GM21447 (cell line): ENCODE data around the gene AMDHD2.
"Not testable (repeated sequence)": the region's sequence is repeated elsewhere in the genome, so short reads cannot be mapped to it uniquely, and the experiment has no call there.

Source experiments
- ATAC-seq: cut with Tn5 transposase; IDR thresholded peaks from one replicate; pipeline ENCODE4 v1.9.1; 2021; ENCODE audit not compliant: unreplicated experiment

The AMDHD2 gene, protein sequence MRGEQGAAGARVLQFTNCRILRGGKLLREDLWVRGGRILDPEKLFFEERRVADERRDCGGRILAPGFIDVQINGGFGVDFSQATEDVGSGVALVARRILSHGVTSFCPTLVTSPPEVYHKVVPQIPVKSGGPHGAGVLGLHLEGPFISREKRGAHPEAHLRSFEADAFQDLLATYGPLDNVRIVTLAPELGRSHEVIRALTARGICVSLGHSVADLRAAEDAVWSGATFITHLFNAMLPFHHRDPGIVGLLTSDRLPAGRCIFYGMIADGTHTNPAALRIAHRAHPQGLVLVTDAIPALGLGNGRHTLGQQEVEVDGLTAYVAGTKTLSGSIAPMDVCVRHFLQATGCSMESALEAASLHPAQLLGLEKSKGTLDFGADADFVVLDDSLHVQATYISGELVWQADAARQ

DNA sequence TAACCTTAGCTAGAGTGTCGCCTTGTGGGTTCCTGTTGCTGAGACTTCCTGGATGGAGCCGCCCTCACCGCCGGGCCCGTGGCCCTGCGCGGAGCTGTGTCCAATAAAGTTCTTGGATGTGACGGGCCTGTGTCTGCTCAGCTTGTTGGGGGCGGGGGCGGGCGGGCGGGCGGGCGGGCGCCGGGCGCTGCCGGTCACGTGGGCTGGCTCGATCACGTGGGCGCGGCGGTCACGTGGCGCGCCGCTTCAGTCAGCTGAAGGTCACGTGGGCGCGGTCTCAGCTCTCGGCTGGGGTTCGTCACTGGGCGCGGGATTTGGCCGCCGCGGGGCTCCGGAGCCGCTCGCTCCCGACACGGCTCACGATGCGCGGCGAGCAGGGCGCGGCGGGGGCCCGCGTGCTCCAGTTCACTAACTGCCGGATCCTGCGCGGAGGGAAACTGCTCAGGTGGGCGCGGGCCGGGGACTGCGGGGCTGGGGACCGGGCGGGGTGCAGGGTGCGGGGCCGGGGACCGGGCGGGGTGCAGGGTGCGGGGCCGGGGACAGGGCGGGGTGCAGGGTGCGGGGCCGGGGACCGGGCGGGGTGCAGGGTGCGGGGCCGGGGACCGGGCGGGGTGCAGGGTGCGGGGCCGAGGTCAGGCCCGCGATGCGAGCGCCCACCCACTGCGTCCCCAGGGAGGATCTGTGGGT, at the start of gene AMDHD2:
TSS of gene AMDHD2 (plus strand) at position 275 of the 687 bp plus-strand sequence. CDS start at position 363, 88 bp downstream.
- no peak for ATAC-seq

DNA sequence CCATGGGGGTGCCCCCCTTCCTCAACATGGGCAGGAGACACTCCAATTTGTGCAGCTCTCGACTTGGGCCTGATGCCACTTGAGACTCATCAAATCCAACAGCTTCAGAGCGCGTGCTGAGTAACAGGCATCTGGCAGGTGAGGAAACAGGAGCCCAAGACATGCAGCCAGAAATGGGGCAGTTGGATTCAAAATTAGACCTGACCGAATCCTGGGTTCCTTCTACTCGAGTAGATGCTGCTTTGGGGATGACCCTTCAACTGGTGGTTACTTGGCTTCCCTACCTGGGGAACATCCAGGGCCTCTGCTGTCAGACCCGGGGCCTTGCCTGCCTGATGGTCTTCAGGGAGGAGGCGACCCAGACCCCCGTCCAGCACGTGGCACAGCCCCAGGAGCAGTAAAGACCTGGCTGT, 49.6 kb upstream of the AMDHD2 start:
- no peak for ATAC-seq

DNA sequence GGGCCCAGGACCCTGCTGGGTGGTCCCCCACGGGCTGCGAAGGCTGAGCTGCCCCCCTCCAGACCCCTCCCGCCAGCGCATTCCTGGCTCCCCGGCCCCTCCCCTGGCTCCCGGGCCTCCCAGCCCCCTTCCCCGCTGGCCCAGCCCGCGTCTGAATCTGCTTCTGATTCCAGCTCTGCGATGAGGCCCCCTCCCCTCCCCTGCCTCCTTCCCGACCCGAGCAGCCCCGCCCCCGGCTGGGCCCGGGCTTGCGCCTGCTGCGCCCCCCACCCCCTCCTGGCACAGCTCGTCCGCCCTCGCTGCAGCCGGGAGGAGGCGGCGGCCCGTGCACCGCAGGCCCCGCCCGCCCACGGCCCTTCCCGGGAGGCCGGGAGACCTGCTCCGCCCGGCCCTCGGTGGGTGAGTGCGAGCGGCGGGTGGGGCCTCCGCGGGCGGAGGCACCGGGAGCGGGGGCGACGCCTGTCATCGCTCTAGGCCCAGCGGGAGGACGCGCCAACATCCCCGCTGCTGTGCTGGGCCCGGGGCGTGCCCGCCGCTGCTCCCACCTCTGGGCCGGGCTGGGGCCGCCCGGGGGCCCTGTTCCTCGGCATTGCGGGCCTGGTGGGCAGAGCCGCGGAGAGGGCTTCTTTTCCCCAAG, 49.0 kb upstream of the AMDHD2 start, which contains the start of gene NTN3:
TSS of gene NTN3 (plus strand) at position 282 of the 637 bp plus-strand sequence. CDS start 405 bp downstream, outside the sequence.
- ATAC-seq, result no peak

DNA sequence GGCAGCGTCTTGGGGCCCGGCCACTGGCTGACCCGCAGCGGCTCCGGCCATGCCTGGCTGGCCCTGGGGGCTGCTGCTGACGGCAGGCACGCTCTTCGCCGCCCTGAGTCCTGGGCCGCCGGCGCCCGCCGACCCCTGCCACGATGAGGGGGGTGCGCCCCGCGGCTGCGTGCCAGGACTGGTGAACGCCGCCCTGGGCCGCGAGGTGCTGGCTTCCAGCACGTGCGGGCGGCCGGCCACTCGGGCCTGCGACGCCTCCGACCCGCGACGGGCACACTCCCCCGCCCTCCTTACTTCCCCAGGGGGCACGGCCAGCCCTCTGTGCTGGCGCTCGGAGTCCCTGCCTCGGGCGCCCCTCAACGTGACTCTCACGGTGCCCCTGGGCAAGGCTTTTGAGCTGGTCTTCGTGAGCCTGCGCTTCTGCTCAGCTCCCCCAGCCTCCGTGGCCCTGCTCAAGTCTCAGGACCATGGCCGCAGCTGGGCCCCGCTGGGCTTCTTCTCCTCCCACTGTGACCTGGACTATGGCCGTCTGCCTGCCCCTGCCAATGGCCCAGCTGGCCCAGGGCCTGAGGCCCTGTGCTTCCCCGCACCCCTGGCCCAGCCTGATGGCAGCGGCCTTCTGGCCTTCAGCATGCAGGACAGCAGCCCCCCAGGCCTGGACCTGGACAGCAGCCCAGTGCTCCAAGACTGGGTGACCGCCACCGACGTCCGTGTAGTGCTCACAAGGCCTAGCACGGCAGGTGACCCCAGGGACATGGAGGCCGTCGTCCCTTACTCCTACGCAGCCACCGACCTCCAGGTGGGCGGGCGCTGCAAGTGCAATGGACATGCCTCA, 48.3 kb upstream of the AMDHD2 start:
- no peak for ATAC-seq

DNA sequence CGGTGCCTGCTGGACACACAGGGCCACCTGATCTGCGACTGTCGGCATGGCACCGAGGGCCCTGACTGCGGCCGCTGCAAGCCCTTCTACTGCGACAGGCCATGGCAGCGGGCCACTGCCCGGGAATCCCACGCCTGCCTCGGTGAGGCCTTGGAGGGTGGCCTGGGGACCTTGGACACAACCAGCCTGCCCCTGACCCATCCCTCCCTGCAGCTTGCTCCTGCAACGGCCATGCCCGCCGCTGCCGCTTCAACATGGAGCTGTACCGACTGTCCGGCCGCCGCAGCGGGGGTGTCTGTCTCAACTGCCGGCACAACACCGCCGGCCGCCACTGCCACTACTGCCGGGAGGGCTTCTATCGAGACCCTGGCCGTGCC, 47.7 kb upstream of the AMDHD2 start:
- no peak for ATAC-seq

DNA sequence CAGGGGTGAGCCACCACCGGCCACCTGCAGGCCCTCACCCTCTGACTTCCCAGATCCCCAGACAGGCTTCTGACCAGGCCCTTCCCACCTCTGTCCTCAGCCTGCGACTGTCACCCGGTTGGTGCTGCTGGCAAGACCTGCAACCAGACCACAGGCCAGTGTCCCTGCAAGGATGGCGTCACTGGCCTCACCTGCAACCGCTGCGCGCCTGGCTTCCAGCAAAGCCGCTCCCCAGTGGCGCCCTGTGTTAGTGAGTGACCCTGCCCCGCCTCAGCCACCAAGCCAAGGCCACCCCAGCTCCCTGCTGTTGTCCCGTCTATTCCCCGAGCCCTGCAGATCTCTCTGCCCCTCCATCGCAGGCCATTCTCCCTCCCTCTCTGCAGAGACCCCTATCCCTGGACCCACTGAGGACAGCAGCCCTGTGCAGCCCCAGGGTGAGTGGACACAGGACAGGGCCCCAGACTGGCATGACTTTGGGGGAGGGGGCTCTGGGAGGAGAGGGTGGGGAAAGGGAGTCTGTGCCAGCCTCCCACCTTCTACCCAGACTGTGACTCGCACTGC, 47.2 kb upstream of the AMDHD2 start:
- ATAC-seq, result no peak

DNA sequence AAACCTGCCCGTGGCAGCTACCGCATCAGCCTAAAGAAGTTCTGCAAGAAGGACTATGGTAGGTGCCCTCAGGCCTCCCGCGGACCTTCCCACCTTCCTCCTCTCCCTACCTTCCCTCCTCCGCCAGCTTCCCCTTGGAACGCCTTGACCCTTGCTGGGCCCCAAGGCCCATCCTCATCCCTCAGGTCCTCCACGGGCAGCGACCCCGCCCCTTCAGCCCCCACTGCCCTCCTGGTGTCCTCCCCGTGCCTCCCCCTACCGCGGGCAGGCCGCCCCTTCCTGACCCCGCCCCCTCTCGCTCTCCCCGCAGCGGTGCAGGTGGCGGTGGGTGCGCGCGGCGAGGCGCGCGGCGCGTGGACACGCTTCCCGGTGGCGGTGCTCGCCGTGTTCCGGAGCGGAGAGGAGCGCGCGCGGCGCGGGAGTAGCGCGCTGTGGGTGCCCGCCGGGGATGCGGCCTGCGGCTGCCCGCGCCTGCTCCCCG, 46.7 kb upstream of the AMDHD2 start:
- no peak for ATAC-seq

DNA sequence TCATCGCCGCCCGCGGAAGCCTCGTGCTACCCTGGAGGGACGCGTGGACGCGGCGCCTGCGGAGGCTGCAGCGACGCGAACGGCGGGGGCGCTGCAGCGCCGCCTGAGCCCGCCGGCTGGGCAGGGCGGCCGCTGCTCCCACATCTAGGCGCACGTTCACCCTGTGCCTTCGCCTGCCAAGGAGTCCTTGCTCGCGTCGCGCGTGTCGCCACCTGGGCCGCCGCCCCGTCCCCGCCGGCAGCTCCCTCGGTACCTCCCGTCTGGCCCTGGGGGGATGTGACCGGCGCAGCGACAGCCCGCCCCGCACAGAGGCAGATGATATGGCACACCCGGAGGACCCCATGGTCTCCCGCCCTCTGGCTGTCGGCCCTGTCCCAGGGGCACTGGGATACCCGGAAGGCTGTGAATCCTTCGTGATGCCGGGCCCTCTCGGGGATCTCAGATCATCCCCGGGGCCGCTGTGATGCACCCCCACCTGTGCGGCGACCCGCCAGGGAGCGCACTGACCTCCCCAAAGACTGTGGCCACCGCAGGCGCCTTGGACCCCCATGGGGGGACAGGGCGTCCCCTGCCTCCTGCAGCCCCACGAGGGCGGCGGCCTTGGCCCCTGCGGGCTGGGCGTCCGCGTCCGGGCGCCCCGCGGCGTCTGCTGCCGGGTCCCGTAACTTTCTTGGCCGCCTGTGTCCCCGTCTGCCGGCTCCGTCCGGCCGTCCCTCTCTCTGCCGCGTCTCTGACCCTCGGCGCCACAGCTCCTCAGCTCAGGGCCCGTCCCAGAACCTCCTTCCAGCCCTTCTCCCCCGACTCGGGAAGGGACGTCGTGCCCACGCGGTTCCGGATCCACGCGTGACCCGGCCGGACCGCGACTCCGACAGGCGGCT, 45.9 kb upstream of the AMDHD2 start:
- no peak for ATAC-seq

DNA sequence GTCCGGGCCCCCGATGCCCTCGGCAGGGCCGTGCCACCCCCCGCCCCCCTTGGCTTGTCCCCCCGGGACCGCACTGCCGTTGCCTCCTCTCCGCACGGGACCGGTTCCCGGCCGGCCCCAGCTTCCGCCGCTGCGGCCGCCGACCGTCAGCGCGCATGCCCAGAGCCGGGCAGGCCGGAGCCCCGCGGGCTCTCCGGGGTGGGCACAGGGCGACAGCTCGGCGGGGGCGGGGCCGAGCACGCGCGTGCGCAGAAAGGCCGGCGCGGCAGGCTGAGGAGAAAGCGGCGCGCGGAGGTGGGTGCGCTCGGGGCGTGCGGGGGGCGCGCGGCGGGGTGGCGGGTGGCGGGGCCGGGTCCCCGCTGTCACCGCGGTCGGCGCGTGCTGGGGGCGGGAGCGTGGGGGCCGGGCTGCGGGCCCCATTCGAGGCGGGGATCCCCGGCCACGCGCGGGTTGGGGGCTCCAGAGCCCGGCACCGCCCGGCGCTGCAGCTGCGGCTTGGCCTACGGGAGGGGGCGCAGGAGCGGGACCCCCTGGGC, 45.2 kb upstream of the AMDHD2 start, which contains the start of gene TBC1D24:
TSS of gene TBC1D24 (plus strand) at position 251 of the 536 bp plus-strand sequence. CDS start 21,022 bp downstream, outside the sequence.
- peak; percentile 51 for ATAC-seq

DNA sequence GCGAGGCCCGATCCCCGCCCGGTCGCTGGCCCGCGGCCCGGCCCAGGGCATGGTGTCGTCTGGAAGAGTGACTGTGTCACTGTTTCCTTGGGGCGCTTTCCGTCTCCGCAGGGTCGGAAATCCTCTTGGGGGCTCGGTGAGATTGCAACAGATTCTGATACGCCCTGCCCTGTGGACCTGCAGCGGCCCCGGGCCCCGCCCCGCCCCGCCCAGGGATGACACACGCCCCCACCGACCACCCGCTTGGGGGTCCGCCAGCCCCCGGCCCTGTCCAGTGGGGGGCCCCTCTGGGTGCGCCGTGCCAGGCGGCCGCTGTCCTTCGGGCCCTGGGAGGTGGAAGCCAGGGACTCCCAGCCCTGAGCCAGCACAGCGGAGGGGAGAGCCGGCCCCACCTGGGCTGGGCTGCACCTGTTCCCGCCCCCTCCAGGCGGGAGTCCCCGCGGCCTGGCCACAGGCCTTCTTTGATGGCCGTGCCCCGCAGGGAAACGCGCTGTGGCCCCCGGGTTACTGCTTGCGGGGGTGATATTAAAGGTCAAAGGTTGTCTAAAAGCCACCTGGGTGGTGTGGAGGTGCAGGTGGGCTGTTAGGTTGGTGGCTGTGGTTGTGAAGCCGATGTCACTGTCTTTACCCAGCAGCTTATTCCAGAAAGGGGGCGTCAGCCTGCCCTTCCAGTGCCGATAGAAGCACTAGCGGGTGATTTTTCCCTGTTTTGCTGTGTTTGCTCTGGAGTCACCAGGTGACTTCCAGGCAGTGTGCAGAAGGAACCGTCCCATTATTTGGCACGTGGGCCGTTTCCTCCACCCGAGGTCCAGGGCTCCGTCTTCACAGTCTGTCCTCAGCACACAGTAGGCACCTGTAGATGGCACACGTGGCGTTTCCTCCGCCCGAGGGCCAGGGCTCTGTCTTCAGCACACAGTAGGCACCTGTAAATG, 44.5 kb upstream of the AMDHD2 start:
- no peak for ATAC-seq

DNA sequence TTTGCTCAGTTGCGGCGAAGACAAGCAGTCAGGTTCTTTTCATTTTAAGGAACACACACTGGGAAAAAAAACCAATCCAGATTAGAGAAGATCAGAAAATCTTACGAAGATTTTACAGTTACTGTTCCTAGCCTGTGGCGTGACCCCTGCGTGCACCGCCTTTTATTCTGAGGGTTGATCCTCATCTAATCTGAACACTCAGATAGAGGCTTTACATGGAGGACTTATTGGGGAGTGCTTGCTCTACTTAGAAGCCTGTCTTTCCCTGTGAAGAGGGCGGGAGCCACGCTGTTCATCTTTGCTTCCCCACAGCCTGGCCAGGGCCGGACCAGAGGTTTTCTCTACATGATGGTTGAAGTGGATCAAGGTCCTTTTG, 43.8 kb upstream of the AMDHD2 start:
- ATAC-seq, result no peak

DNA sequence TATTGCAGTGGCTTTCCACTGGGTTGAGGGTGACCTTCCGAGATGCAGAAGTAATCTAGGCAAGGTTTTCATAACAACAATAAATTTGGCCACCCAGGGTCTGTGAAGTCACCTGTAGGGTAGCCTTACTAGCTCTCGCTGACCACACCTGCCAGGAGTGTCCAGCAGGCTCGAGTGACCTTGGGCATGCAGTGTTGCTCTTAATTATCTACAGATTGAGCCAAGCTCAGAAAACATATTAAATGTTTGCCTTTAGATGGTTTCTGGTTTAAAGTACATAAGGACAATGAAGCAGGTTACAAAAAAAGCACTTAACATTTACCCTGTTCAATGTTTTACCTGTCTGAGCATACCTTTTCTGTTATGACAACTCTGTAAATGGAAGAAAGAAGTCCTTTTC, 43.4 kb upstream of the AMDHD2 start:
- ATAC-seq, result no peak

DNA sequence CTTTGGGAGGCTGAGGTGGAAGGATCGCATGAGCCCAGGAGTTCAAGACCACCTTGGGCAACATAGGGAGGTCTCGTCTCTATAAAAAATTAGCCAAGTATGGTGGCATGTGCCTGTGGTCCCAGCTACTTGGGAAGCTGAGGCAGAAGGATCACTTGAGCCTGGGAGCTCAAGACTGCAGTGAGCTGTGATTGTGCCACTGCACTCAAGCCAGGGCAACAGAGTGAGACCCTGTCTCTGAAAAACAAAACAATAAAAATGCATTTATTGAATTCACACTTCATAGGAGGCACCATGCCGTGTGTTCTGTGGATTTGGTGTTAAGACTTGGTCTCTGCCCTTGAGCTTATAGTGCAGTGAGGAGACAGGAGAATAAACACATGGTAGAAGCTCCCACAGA, 42.8 kb upstream of the AMDHD2 start:
- no peak for ATAC-seq

DNA sequence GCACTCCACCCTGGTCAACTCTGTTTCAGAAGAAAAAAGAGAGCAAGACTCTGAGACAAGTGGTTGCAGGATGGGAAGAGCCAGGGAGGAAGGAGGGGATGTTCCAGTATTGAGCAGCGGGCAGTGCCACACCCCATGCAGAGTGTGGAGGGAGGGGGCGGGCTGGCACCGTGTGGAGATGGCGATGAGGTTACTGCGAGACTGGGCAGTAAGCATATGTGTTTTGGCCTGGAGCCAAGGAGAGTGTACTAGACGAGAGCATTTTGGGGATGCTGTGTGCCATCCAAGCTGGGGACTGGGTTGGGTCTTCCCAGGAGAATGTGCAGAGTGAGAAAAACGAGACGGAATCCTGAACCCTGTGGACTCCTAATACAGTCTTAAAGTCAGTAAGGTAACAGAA, 41.9 kb upstream of the AMDHD2 start:
- no peak for ATAC-seq

DNA sequence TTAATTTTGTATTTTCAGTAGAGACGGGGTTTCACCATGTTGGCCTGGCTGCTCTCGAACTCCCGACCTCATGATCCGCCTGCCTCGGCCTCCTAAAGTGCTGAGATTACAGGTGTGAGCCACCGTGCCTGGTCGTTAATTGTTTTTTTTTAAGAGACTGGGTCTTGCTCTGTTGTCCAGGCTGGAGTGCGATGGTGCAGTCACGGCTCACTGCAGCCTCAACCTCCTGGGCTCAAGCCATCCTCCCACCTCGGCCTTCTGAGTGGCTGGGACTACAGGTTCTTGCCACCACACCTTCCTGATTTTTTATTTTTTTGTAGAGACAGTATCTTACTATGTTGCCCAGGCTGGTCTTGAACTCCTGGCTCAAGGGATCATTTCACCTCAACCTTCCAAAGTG, 40.2 kb upstream of the AMDHD2 start:
- not testable (repeated sequence) for ATAC-seq

DNA sequence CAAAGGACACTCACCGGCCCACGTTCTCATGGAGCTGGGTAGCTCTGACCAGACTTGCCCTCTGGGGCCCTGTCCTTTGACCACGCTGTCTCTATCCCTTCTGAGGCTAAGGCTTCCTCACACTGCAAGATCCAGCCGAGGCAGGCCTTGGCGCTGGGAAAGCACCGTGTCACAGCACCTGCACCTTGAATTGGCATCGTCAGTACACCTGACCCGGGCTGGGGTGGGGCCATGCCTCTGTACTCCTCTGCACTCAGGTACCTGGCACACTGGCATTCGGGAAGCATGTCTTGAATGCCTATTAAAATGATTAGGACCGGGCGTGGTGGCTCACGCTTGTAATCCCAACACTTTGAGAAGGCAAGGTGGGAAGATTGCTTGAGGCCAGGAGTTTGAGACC, 39.2 kb upstream of the AMDHD2 start:
- ATAC-seq, result no peak

DNA sequence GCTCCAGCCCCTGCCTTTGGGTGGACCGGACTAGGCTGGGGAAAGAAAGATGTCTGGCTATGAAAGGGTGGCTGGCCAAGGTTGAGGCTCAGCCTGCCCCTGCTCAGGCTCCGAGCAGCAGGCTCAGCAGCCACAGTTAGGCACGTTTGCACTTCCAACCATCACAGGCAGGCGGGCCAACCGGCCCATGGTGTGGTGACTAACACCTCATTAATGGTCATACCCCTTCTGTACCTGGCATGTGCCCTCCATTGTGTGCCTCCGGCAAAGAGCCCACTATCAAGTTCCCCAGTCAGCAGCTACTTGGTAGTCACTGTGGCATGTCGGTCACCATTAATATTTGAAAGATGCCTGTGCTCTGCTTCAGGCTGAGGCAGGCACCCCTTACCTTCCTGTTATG, 38.5 kb upstream of the AMDHD2 start:
- ATAC-seq, result no peak

DNA sequence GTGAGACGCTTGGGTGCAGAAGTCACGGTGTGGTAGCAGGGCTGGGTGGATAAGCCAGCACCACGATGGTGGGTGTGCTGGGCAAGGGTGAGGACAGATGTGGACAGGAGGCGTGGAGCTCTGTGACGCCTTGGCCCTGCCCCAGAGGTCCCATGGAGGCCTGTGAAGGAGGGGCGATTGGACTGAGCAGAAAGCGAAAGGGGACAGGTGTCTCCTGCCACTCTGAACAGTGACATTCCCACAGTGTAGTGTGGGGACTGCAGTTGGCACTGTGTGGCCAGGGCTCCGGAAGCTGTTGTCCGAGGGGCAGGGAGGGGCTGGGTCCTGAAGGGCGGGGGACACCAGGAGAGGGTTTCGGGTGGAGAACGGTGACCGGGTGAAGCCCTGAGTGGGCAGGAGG, 37.9 kb upstream of the AMDHD2 start:
- ATAC-seq, result no peak
